Stomach (tissue), 4 donors: ENCODE measurements around the gene NPEPPS.

Experiments used
- POLR2A ChIP-seq, 4 donors: fragments of 450-650 bp; IDR thresholded peaks; one replicate each; pipeline ENCODE4 v1.6.1; 2016; ENCODE audit warnings: antibody characterized with exemption in 4 of 4, control low read depth in 2 of 4, mild to moderate bottlenecking in 1 of 4, moderate library complexity in 1 of 4
- TF ChIP-seq, protein P1 (sequence below), 7 experiments: fragments of 450-650 bp in 4 of 7; fragments of 200-600 bp in 3 of 7; sonication (generic) in 3 of 7; IDR thresholded peaks; one replicate each; pipeline ENCODE4 v1.5.1; 2016 to 2019; ENCODE audit warnings: antibody characterized with exemption in 7 of 7, control low read depth in 2 of 7, mild to moderate bottlenecking in 1 of 7

DNA sequence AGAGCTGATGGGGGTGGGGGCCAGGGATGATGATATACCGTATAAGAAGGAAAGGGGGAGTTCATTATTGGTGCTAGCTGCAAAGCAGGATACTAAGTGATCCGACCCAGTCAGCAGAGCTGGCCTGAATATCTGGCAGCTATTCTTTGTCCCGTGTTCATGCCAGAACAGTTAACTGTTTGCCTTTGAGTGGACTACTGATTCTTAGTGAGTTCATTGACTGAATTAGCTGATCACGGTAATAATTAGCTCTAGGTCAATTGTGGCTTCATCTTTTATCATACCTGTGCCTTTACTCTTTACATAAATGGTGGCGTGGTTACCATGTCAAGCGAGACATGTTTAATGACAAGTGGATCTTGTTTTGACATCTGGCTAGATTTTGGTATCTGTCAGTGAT is 124.1 kb downstream of the NPEPPS start:
- TF ChIP-seq, protein P1, sequence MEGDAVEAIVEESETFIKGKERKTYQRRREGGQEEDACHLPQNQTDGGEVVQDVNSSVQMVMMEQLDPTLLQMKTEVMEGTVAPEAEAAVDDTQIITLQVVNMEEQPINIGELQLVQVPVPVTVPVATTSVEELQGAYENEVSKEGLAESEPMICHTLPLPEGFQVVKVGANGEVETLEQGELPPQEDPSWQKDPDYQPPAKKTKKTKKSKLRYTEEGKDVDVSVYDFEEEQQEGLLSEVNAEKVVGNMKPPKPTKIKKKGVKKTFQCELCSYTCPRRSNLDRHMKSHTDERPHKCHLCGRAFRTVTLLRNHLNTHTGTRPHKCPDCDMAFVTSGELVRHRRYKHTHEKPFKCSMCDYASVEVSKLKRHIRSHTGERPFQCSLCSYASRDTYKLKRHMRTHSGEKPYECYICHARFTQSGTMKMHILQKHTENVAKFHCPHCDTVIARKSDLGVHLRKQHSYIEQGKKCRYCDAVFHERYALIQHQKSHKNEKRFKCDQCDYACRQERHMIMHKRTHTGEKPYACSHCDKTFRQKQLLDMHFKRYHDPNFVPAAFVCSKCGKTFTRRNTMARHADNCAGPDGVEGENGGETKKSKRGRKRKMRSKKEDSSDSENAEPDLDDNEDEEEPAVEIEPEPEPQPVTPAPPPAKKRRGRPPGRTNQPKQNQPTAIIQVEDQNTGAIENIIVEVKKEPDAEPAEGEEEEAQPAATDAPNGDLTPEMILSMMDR (IDR thresholded peaks at IDR 0.05): no peak
- TF ChIP-seq POLR2A (IDR thresholded peaks at IDR 0.05): no peak
